SKM-1 (cell line): ENCODE results near the gene IGLL1.

Source experiments
- DNase-seq: peaks from one replicate; lab custom pipeline; 2025; ENCODE audit not compliant: unreplicated experiment; lab: John Stamatoyannopoulos, UW

The IGLL1 gene

DNA sequence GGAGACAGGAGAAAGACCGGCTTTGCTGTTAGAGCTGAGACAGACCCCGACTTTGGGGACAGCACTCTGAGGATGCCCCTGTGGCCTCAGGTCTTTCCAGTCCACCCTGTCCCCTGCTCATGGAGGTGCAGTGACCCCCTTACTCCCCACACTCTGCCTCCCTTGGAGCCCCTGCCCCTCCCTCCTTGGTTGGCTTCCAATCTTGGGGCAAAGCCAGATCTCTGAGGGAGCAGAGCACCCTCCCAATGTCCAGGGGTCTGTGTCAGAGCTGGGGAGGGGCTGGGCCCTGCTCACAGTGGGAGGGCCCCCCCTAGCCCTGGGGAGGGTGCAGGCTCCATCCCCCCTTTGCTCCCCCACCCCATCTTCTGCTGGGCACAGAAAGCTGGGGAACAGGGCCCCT lies 50.0 kb downstream of the IGLL1 start:
- no peak for DNase-seq

- no peak for DNase-seq
Observed at GRCh38 chr22:23529166-23530103, 50.7 kb downstream of the IGLL1 start.

DNA sequence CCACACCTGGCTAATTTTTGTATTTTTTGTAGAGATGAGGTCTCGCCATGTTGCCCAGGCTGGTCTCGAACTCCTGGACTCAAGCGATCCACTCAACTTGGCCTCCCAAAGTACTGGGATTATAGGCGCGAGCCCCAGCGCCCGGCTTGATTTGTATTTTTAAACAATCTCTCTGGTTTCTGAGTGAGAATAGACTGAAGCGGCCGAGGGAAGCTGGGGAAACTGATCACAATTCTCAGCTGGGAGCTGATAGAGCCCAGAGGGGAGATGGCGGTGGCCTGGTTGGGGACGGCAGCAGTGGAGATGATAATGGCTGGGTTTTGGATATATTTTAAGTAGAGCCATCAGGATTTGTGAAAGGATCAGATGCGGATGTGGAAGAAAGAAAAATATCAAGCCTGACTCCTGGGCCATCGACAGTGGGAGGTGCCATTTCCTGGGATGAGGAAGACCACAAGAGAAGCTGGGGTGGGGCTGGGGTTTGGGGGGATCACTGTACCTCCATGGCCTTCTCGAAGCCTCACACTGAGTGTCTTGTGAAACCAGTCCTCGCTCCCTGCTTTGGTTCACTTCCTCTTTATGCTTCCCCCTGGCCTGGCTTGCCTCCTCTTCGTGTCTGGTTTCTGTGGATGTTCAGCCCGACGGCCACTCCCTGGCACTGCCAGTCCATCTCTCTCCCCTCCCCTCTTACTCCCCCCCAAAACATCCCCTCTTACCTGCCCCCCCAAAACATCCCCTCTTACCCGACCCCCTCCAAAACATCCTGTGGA lies 51.9 kb downstream of the IGLL1 start:
- peak; percentile 53 for DNase-seq

DNA sequence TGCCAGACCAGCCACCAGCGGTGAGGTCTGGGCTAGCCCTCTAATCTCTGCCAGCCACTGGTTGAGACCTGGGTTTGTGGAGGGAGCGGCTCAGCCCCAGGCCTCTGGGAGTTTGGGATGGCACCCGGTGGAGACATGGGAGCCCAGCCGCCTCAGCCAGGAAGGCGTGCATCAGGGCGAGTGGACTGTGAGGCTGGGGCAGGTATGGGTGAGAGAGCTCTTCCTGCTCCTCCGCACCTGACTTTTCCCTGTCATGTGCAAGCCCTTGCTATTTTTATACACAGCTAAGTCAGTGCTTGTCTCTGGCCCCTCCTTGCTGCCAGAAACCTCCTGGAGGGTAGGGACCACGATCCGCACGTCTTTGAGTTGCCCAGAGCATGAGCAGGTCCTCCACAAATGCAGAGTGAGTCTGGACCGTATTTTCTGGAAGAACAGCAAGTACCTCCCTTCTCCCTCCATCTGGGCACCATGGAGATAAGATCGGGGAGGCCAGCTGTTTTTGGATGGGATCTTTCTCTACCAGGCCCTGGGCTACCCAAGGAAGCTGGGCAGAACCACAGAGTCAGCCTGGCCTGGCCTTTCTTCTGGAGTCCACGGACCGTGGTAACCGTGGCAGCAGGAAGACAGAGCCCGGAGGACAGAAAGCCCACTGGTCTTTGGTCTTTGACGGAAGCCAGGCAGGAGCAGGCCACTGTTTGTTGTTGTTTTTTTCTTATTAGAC lies 53.3 kb downstream of the IGLL1 start:
- DNase-seq = no peak

DNA sequence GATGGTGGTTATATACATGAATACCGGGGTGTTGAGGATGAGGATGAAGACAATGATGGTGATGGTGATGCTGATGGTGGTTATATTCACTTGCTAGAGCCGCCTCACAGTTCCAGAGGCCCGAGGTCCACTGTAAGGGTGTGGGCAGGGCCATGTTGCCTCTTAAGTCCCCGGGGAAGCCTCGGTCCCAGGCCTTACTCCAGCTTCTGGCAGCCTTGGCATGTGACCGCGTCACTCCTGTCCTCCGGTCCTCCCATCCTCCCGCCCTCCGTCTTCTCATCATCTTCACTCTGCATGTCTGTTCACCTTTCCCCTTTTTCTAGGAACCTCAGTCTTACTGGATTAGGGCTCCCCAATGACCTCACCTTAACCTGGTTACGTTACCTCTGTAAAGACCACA lies 54.6 kb downstream of the IGLL1 start:
- no peak for DNase-seq

- no peak for DNase-seq
Observed at GRCh38 chr22:23524226-23524625, 55.9 kb downstream of the IGLL1 start.

GRCh38 chr22:23523713-23524112 lies 56.4 kb downstream of the IGLL1 start:
- no peak for DNase-seq
